ENCODE data around the gene SLC30A2.

DNA sequence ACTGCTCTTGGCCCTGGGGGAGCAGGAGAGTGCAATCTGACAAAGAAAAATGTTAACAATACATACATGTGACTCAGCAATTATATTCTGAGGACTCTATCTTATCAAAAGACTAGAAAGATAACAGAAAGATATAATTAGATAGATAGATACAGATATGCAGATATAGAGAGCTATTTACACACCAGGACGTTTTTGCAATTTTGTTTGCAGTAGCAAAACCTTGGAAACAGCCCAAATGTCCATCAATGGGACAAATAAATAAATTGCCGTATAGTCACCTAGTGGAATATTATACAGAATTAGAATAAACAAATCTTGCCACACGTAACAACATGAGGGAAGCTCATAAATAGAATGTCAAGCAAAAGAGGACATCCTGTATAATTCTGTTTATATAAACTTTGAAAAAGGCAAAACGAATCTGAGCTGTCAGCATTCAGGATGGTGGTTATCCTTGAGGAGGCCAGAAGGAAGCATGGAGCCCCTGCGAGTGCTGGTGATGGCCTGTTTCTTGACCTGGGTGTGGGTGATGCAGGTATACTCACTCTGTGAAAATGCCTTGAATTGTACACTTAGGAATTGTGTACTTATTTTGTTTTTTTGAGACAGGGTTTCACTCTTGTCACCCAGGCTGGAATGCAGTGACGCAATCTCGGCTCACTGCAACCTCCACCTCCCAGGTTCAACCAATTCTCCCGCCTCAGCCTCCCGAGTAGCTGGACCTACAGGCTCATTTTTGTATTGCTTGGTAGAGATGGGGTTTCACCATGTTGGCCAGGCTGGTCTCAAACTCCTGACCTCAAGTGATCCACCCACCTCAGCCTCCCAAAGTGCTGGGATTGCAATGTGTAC is 34.3 kb upstream of the SLC30A2 start:
- TF ChIP-seq, protein P1, sequence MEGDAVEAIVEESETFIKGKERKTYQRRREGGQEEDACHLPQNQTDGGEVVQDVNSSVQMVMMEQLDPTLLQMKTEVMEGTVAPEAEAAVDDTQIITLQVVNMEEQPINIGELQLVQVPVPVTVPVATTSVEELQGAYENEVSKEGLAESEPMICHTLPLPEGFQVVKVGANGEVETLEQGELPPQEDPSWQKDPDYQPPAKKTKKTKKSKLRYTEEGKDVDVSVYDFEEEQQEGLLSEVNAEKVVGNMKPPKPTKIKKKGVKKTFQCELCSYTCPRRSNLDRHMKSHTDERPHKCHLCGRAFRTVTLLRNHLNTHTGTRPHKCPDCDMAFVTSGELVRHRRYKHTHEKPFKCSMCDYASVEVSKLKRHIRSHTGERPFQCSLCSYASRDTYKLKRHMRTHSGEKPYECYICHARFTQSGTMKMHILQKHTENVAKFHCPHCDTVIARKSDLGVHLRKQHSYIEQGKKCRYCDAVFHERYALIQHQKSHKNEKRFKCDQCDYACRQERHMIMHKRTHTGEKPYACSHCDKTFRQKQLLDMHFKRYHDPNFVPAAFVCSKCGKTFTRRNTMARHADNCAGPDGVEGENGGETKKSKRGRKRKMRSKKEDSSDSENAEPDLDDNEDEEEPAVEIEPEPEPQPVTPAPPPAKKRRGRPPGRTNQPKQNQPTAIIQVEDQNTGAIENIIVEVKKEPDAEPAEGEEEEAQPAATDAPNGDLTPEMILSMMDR (IDR thresholded peaks at IDR 0.05; ENCODE audit: poor library complexity, severe bottlenecking) = no peak
- no peak for TF ChIP-seq POLR2AphosphoS5 (IDR thresholded peaks at IDR 0.05)
- TF ChIP-seq EZH2 (IDR thresholded peaks at IDR 0.05; ENCODE audit: borderline replicate concordance, insufficient read depth, low read length, poor library complexity, severe bottlenecking) = no peak
- TF ChIP-seq, protein P2, sequence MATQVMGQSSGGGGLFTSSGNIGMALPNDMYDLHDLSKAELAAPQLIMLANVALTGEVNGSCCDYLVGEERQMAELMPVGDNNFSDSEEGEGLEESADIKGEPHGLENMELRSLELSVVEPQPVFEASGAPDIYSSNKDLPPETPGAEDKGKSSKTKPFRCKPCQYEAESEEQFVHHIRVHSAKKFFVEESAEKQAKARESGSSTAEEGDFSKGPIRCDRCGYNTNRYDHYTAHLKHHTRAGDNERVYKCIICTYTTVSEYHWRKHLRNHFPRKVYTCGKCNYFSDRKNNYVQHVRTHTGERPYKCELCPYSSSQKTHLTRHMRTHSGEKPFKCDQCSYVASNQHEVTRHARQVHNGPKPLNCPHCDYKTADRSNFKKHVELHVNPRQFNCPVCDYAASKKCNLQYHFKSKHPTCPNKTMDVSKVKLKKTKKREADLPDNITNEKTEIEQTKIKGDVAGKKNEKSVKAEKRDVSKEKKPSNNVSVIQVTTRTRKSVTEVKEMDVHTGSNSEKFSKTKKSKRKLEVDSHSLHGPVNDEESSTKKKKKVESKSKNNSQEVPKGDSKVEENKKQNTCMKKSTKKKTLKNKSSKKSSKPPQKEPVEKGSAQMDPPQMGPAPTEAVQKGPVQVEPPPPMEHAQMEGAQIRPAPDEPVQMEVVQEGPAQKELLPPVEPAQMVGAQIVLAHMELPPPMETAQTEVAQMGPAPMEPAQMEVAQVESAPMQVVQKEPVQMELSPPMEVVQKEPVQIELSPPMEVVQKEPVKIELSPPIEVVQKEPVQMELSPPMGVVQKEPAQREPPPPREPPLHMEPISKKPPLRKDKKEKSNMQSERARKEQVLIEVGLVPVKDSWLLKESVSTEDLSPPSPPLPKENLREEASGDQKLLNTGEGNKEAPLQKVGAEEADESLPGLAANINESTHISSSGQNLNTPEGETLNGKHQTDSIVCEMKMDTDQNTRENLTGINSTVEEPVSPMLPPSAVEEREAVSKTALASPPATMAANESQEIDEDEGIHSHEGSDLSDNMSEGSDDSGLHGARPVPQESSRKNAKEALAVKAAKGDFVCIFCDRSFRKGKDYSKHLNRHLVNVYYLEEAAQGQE (IDR thresholded peaks at IDR 0.05; ENCODE audit: borderline replicate concordance) = no peak
- no peak for TF ChIP-seq RAD21 (conservative IDR thresholded peaks at IDR 0.05)
- no peak for TF ChIP-seq SMC3 (conservative IDR thresholded peaks at IDR 0.05; ENCODE audit: poor library complexity)
